Chondrocyte (in vitro differentiated cells): ENCODE results near the gene SIM2. TPM values are rescaled to one million over a fixed set of nuclear protein-coding genes. Genes with fewer than 3 reads are reported as not detected.

Experiments used
- DNase-seq: peaks from one replicate; pipeline ENCODE4 v3.0.0; 2021; ENCODE audit warnings: mixed read lengths, low spot score
- H3K27ac Mint-ChIP-seq: one replicate; pipeline ENCODE4 v1.8.0; 2021; ENCODE audit warnings: mild to moderate bottlenecking, moderate library complexity, mixed read lengths; ENCODE audit not compliant: unreplicated experiment
- H3K27me3 Mint-ChIP-seq: 2 replicates; pipeline ENCODE4 v1.8.0; 2021; ENCODE audit warnings: low read depth, mixed read lengths
- H3K36me3 Mint-ChIP-seq: 2 replicates; pipeline ENCODE4 v1.8.0; 2021; ENCODE audit warnings: low read depth, mixed read lengths
- H3K4me1 Mint-ChIP-seq: 2 replicates; pipeline ENCODE4 v1.8.0; 2021; ENCODE audit warnings: low read depth, mild to moderate bottlenecking, mixed read lengths
- H3K4me3 Mint-ChIP-seq: one replicate; pipeline ENCODE4 v1.8.0; 2021; ENCODE audit warnings: mild to moderate bottlenecking, moderate library complexity, mixed read lengths; ENCODE audit not compliant: unreplicated experiment
- H3K9me3 Mint-ChIP-seq: 2 replicates; pipeline ENCODE4 v1.8.0; 2021; ENCODE audit warnings: low read depth, mixed read lengths
- total RNA-seq: library from RNA; stranded (reverse); gene quantifications from 3 replicates; pipeline ENCODE4 v1.2.1, GENCODE V29; 2021
- TF ChIP-seq, protein P1 (sequence below): fragments of 200-600 bp; sonication (generic); IDR thresholded peaks from 2 replicates; pipeline ENCODE4 v1.5.0; 2021; ENCODE audit warnings: antibody characterized with exemption, mild to moderate bottlenecking, moderate library complexity

Gene SIM2
- total RNA-seq, 1 donor from 2014 or later: 0.60 TPM

DNA sequence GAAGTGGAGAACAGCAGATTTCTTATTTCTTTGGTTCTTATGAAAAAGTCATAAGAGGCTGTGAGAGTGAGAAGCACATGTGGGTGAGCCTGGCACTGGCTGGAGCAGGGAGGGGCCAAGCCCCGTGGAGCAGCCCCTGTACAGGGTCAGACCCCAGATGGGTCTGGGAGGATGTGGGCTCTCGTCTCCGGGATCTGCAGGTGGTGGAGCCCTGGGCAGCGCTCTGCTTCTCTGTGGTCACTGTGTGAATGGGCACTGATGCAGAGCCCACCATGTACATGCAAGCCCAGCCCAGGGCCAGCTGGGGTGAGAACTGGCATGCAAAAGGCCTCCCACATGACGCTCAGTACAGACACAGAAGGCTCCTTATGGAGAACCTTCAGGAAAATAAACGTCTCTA lies 67.6 kb downstream of the SIM2 start:
- Mint-ChIP-seq H3K4me1 (peaks cover 4% of the 10 kb centered on the region), H3K36me3 (peaks cover 7% of the 10 kb centered on the region), H3K4me3 (no peak overlapping the region), H3K27me3 (no peaks in the 10 kb centered on the region), H3K9me3 (no peaks in the 10 kb centered on the region), H3K27ac (no peak overlapping the region)
- DNase-seq: no peak
- TF ChIP-seq, protein P1, sequence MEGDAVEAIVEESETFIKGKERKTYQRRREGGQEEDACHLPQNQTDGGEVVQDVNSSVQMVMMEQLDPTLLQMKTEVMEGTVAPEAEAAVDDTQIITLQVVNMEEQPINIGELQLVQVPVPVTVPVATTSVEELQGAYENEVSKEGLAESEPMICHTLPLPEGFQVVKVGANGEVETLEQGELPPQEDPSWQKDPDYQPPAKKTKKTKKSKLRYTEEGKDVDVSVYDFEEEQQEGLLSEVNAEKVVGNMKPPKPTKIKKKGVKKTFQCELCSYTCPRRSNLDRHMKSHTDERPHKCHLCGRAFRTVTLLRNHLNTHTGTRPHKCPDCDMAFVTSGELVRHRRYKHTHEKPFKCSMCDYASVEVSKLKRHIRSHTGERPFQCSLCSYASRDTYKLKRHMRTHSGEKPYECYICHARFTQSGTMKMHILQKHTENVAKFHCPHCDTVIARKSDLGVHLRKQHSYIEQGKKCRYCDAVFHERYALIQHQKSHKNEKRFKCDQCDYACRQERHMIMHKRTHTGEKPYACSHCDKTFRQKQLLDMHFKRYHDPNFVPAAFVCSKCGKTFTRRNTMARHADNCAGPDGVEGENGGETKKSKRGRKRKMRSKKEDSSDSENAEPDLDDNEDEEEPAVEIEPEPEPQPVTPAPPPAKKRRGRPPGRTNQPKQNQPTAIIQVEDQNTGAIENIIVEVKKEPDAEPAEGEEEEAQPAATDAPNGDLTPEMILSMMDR: no peak

DNA sequence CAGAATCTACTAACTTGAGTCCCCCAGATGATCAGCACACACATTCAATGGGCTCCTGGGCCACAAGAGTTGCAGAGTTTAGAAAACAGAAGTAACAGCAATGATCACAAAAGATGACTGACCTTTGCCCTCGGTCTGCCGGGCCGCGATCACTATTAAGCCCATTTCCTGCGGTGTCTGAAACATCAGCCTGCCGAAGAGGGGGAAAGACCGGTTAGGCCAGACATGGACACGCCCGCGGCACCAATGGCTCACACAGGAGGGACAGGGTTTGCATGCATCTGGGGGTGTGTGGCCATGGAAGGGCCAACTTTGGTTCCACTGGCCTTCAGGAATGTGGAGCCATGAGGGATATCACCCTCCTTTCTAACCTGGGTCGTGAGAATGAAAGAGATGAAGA lies 68.2 kb downstream of the SIM2 start:
- Mint-ChIP-seq H3K36me3 (peaks cover 5% of the 10 kb centered on the region), H3K27me3 (no peaks in the 10 kb centered on the region), H3K4me3 (no peak overlapping the region), H3K27ac (no peak overlapping the region), H3K9me3 (no peaks in the 10 kb centered on the region), H3K4me1 (peaks cover 4% of the 10 kb centered on the region)
- TF ChIP-seq, protein P1: no peak
- DNase-seq: no peak

DNA sequence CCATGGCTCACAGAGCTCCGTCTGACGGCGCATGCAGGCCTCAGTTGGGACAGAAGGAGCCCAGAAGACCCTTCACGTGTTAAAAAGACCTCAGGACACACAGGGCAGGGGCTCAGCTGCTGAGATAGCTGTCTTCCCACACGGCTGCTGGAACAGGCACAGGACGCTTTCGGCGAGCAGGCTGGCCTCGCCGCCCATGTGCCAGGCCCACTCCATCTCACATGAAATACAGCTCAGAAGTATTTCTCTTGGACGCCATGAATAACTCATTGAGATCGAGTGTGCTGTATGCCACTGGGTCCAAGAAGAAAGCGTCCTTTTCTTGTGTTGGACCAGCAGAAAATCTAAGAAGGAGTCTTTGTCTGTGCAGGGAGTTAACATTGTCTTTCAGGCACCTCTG lies 69.6 kb downstream of the SIM2 start:
- no peaks in the 10 kb centered on the region for H3K27me3 Mint-ChIP-seq
- TF ChIP-seq, protein P1: no peak
- H3K27ac Mint-ChIP-seq: no peak overlapping the region
- H3K4me1 Mint-ChIP-seq: peaks cover 12% of the 10 kb centered on the region
- DNase-seq: no peak
- no peaks in the 10 kb centered on the region for H3K9me3 Mint-ChIP-seq
- H3K4me3 Mint-ChIP-seq: no peak overlapping the region
- H3K36me3 Mint-ChIP-seq: peaks cover 2% of the 10 kb centered on the region

DNA sequence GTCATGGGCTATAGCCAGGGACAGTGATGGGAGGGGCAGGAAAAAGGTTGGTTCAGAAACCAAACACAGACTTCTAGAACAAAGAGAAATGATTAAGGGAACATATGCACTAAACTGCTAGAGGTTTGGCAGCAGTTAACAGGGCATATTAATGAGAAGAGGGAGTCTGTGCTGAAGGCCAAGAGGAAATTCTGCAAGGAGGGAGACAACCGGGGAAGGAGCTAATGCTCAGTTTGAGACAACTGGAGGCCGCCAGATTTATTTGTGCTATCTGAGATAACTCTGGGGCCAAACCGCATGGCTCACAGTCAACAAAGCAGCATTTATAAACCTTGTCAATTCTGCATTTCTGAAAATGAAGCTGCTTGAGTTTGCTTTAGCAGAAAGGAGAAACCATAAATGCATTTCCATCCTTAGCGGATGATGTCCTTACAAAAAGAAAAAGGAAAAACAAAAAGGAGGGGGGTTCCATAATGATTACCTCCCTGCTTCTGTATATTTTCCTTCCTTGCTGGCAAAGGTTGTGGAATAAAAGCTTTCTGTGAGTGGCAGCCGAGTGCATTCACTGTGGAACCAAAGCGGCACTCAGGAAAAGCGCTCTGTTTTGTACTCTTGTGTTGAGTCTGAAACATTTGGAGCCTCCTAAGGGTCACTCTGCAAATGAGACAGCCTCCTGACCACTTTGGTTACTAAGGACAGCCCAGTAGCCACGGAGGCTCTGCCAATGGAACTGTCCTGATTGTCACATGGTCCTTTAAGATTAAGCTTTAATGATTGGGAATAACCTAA lies 70.3 kb downstream of the SIM2 start:
- H3K4me3 Mint-ChIP-seq: no peak overlapping the region
- DNase-seq: no peak
- no peaks in the 10 kb centered on the region for H3K27me3 Mint-ChIP-seq
- peaks cover 19% of the 10 kb centered on the region for H3K4me1 Mint-ChIP-seq
- peaks cover 2% of the 10 kb centered on the region for H3K36me3 Mint-ChIP-seq
- no peak overlapping the region for H3K27ac Mint-ChIP-seq
- H3K9me3 Mint-ChIP-seq: no peaks in the 10 kb centered on the region
- TF ChIP-seq, protein P1: no peak

DNA sequence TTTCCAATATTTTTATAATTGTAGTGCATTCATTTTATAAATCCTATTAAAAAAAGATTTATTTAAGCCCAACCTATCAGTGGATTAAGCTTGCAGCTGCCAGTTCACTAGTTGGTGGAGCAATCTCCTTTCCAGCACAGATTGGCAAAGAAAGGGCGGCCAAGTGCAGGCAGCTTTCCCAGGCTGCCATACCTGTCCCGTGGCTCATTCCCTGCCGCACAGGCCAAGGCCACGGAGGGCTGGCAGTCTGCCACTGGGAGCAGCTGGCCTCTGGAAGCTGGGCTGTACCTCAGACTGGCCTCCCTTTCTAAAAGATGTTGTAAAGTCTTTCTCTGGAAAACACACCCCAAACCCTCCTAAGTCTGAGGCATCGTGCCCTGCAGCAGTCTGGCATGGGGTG lies 74.2 kb downstream of the SIM2 start:
- peaks cover 25% of the 10 kb centered on the region for H3K4me1 Mint-ChIP-seq
- H3K27ac Mint-ChIP-seq: peak overlapping the region; percentile 78
- H3K36me3 Mint-ChIP-seq: no peaks in the 10 kb centered on the region
- H3K27me3 Mint-ChIP-seq: no peaks in the 10 kb centered on the region
- DNase-seq: no peak
- H3K9me3 Mint-ChIP-seq: no peaks in the 10 kb centered on the region
- no peak overlapping the region for H3K4me3 Mint-ChIP-seq
- TF ChIP-seq, protein P1: no peak
